Adrenal gland (tissue), 5 donors: ENCODE data around the gene PPP2R2D.

Experiments used
- POLR2A ChIP-seq, 2 donors: fragments of 450-650 bp; IDR thresholded peaks; one replicate each; pipeline ENCODE4 v1.6.1; 2017; ENCODE audit warnings: antibody characterized with exemption in 2 of 2, mild to moderate bottlenecking in 2 of 2, moderate library complexity in 1 of 2
- TF ChIP-seq, protein P1 (sequence below), 6 experiments: fragments of 450-650 bp in 4 of 6; fragments of 200-600 bp in 2 of 6; sonication (generic) in 1 of 6; IDR thresholded peaks; 1 replicate in 5 of 6; 2 replicates in 1 of 6; pipeline versions ENCODE4 v1.5.1 to v1.8.0; 2016 to 2021; ENCODE audit warnings: antibody characterized with exemption in 6 of 6, mild to moderate bottlenecking in 2 of 6, moderate library complexity in 1 of 6
- donor health status: DM: no; HTN: no; CAD: no.

DNA sequence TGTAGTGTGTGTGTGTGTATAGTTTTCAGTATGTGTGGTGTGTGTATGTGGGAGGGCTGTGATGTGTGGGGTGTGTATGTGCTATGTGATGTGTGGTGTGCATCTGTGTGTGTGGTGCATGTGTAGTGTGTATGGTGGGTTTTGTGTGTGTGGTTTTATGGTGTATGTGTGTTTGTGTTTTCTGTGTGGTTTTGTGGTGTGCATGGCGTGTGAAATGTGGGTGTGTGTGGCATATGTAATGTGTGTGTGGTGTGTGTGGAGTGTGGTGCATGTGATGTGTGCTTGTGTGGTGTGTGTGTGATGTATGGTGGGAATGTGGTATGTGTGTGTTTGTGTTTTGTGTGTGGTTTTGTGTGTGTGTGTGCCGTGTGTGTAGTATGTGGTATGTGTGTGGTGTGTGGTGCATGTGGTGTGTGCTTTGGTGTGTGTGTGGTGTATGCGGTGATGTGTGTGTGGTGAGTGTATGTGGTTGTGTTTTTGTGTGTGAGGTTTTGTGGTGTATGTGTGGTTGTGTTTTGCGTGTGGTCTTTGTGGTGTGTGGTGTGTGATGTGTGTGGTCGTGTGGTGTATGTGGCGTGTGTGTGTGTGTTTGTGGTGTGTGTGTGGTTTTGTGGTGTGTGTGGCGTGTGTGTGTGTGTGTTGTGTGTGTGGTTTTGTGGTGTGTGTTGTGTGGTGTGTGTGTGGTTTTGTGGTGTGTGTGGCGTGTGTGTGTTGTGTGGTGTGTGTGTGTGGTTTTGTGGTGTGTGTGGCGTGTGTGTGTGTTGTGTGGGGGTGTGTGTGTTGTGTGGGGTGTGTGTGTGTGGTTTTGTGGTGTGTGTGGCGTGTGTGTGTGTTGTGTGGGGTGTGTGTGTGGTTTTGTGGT lies 18.0 kb upstream of the PPP2R2D start:
- TF ChIP-seq, protein P1, sequence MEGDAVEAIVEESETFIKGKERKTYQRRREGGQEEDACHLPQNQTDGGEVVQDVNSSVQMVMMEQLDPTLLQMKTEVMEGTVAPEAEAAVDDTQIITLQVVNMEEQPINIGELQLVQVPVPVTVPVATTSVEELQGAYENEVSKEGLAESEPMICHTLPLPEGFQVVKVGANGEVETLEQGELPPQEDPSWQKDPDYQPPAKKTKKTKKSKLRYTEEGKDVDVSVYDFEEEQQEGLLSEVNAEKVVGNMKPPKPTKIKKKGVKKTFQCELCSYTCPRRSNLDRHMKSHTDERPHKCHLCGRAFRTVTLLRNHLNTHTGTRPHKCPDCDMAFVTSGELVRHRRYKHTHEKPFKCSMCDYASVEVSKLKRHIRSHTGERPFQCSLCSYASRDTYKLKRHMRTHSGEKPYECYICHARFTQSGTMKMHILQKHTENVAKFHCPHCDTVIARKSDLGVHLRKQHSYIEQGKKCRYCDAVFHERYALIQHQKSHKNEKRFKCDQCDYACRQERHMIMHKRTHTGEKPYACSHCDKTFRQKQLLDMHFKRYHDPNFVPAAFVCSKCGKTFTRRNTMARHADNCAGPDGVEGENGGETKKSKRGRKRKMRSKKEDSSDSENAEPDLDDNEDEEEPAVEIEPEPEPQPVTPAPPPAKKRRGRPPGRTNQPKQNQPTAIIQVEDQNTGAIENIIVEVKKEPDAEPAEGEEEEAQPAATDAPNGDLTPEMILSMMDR (IDR thresholded peaks at IDR 0.05): no peak
- no peak for TF ChIP-seq POLR2A (IDR thresholded peaks at IDR 0.05)
